ENCODE measurements around the gene TTC9B.
A peak's percentile ranks its signal among the peaks of the same experiment; 100 is the strongest.

TTC9B gene

DNA sequence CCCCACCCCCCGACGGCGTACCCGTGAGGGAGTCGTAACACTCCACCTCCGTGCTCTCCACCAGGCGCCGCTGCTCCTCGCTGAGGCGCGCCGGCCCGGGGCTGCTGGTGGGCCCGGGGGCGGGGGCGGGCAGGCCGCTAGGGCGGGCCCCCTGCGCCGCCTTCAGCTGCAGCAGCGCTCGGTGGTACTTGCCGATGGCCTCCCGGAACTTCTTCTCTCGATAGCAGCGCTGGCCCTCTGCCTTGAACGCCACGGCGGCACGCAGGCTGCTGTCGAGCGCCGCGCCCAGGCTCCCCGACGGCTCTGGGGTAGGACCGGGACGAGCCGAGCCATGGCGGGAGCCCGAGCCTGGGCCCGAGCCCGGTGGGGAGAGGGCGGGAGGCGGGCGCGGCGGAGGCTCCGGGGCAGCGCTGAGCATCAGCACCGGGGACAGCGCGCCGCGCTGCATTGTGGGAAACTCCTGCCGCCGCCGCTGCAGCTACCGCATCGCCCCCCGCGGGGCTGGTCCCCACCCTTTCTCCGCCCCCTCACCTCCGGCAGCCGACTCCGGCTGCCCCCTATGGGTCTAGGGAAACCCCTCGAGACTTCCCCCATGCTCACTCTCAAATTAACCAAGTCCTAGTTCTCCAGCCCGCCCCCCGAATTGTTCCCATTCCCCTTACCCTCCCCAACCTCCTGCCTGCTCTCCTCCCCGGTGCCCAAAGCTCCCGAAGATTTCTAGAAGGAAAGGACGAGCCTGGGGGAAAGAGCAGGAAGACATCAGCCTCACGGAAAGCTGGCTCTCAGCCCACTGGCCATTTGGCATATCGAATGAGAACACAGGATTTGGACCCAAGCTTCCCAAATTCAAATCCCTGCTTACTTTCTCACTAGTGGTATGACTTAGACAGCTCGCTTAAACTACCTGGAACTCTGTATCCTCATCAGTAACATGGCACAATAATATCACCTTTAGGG lies at the start of gene TTC9B:
Gene TTC9B (minus strand): TSS at position 451 of the 957 bp plus-strand sequence. CDS start 3 bp downstream, at position 448.
- no peak for DNase-seq (ENCODE audit: low spot score)

DNA sequence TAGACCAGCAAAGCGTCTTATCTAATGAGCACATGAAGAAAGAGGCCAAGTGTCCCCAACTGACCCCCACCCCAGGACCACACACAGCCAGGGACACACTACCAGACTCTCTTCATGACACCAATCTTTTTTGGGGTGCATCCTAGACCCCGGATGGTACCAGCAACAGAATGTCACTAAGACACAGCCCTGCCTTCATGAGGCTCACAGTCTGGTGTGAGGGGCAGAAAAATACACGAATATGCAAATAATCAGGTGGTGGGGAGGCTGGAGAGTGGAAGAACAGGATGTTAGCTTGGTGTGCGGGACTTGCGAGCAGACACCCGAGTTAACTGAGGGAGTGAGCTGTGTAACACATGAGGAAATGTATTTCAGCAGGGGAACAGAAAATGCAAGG lies 49.4 kb upstream of the TTC9B start:
- no peak for DNase-seq (ENCODE audit: low spot score)

DNA sequence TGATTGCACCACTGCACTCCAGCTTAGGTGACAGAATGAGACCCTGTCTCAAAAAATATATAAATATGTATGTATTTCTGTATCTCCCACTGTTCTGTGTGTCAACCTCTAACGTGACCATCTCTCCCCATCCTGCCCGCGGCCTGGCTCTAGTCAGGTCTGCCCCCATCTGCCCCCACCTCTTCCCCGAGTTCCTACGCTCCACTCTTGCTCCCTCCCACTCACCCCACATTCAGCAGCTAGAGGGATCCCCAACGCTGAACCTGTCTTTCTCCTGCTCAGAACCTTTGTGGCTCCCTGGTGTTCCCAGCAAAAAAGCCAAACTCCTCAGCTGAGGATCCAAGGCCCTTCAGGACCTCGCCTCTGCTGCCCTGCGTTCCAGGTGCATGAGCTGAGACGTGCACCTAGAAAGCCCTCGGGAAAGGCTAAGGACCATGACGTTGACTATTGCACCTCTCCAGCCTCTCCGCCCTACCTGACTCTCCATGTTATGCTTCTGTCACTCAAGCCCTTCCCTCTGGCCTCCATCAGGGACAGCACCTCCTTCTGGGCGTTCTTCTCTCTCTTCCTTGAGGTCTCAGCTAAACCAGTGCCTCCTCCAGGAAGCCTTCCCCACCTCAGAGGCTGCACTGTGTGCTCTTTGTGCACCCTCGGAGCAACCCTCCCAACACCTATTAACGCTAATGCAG lies 48.9 kb upstream of the TTC9B start:
- no peak for DNase-seq (ENCODE audit: low spot score)

DNA sequence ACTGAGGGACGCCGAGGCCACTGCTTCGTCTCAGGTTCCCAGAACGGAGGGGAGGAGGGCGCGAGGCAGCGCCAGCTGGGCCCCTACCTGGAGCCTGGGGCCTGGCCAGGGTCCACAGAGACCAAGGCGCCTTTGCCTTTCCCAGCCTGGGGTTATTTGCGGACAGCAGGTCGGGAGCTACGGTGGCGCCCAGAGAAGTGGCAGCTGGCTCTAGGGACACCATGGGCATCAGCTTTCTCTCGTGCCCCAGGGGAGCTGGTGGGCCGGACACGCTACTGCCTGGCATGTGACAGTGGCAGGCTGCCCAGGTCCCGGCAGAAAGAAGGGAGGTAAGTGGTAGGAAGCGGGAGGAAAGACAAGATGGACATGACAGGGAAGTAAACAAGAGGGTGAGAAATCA lies 47.9 kb upstream of the TTC9B start:
- no peak for DNase-seq (ENCODE audit: low spot score)

DNA sequence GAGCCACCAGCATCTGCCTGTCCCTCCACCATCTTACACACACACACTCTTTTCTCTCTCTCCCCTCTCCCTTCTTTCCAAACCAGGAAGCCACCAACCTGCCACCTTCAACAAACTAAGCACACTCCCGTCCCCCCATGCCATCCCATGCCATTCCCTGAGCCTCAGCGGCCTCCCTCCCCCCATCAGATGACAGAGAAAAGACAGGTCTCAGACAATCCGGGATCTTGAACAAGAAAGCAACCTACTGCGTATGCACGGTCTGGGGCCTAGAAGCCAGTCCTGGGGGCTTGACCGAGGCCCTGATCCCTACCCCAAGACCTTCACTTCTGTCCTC lies 47.5 kb upstream of the TTC9B start:
- no peak for DNase-seq (ENCODE audit: low spot score)

DNA sequence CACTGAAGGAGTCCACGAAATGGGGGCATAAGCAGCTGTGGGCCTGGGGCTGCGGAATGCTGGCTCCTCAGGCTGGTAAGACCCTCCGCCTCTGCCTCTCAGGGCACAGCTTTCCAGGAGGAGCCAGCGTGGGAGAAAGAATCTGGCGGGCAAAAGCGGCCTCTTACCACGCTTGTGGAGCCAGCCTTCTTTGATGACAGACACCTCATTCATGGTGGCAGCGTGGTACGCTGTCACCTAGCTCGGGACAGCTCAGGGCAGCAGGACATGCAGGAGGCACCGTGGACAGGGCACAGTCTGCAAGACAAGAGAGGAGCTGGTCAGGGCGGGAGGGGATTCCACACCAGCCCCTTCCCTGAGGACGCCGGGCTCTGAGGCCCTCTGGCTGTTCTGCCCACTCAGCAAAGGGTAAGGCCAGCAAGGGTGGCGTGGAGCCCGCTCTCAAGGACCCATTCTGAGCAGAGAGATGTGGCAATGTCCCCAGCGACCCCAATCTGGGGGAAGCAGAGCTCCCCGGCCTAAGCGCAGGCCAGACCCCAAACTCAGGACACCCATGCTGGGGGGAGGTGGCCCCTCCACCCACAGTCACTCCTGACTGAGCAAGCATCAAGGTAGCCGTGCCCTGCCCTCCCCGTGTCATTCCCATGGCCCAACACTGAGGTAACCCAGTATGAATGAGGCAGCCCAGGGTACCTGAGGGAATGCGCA lies 47.0 kb upstream of the TTC9B start:
- DNase-seq (ENCODE audit: low spot score), result no peak

DNA sequence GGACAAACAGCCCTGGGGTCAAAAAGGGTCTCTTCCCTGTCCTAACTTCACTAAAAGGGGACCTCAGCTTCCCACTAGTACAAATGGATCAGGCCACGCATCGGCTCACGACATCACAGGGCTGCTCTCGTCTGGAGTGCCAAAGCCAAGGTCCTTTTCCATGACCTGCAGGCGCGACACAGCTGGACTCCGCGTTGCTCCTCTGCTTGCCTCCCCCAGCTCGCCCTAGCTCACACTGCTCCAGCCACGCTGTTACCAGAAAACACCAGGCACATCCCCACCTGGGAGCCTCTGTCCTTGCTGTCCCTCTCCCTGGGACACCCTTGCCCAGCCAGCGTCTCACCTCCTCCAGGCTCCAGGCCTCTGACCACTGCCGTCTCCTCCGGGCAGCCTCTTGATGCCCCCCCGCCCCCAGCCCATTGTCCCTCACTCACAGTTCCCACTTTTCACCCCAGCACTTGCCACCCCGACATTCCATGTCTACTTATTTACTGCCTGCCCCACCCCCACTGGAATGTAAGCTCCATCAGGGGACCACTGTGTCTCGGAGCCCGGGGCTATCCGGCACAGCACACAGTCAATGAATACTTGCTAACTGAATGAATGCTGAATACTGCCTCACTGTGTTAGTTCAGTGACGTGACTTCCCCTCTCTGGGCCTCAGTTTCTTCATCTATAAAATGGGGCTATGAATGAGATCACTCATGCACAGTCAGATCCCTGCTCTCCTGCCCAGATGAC lies 46.3 kb upstream of the TTC9B start:
- DNase-seq (ENCODE audit: low spot score), result no peak

DNA sequence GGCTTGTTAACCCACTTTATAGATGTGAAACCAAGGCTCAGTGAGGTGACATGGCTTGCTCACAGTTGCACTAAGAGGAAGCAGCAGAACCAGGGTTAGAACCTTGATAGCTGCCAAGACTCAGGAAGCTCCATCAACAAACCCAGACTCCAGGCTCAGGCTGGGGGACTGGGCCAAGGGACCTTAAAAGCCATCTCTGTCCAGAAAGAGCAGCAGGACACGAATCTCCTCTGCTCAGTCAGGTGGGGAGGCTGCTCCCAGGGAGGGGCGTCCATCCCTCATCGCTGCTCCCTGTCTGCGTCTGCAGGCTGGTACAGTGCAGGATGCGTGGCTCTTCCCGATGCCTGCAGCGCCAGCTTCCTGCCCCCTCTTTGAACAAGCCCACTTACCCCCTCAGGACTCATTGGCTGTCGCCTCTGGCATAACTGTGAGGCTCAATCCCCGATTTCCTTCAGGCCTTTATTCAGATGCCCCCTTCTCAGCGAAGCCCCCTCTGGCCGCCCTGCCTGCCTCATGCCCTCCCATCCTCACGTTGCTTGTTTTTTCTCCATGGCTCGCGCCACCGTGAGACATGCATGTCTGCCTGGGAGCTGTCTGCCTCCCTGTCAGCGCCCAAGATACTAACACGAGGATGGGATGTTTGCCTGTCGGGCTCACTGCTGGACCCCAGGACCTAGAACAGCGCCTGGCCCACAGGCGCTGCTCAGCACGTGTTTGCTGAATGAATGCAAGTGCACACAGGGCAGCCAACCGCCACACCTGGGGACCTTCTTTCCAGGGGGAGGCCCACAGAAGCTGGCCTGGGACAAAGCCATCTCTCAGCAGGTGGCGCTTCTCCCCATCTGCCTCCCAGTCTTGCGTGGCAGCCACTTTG lies 45.5 kb upstream of the TTC9B start:
- DNase-seq (ENCODE audit: low spot score), result no peak

DNA sequence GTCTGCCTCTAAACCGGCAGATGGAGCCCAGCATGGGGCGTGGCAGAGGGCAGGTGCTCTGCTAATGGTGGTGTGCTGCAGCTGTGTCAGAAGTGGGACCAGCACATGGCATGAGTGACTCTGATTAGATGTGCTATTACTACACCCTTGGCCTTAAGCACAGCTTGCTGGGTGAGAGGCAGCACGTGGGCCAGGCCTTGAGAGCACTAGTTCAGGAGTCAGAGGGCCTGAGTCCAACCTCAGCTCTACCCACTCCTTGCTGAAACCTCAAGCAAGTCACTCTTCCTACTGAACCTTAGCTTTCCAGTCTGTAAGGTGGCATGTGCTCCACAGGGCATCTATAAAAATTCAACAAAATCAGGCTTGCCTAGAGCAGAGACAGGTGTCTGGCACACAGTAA lies 44.2 kb upstream of the TTC9B start:
- no peak for DNase-seq (ENCODE audit: low spot score)

DNA sequence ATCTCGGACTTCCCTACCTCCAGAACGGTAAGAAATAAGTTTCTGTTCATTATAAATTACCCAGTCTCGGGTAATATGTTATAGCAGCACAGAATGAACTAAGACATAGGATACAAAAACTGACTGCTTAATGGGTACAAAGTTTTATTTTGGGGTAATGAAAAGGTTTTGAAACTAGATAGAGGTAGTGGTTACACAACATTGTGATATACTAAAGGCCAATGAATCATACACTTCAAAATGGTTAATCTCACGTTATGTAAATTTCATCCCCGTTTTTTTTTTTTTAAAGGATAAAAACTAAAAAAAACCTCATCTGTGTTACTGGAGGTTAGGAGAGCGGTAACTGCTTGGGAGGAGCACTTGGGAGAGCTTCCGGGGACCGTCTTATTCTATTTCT lies 43.4 kb upstream of the TTC9B start:
- no peak for DNase-seq (ENCODE audit: low spot score)

DNA sequence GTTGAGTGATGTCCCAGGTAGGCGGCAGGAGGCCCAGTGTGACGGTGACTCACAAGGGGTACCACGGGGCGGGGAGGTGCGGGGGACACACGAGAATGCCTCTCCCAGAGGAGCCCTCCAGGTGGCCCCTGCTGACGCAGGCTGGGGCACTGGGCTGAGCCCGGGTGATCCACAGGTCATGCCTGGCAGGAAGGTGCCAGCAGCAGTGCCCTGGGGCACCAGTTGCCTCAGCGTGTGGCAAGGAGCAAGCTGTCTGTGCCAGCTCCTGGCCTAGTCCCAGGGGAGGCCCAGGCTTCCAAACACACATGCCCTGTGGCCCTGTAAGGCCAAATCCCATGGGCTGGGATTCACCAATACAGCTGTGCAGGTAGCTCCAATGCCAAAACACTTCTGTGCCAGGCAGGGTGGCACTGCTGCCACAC lies 38.9 kb upstream of the TTC9B start:
- peak; percentile 41 for DNase-seq (ENCODE audit: low spot score)

DNA sequence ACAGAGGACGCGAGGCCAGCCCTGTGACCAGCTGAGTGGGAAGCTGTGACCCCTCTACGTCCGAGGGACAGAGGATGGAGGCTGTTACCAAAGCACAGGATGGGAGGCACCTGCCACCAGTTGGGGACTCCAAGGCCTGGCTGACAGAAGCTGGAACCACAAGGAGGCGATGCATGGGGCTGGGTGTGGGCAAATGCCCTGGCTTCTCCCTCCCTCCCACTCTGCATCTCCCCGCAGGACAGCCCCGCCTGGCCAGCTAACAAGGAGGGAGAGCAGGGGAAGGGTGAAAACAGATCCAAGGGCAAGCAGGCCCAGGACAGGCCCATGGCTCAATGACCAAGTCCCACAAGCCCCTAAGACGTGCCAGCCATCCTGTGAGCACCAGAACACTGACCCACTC lies 38.3 kb upstream of the TTC9B start:
- no peak for DNase-seq (ENCODE audit: low spot score)

DNA sequence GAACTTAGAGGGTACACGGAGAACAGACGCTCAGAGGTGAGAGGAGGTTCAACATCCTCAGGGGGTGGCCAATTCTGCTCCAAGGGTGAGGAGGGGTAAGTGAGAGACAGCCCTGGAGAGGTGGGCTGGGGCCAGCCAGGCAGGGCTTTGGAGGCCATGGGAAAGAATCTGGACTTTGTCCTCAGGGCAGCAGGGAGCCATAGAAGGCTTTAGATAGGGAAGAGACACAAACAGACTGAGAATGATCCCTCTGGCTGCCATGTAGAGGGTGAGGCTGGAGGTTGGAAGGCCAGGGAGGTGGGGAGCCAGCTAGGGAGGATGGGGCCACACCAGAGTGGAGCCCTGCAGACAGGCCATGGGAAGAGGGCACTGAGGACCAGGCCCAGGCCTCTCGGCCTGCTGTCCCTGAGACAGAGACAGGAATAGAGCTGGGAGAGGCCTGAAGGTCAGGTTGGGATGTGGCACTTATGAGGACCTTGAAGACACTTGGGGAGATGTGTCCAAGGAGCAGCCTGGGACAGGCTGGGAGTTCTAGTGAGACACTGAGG lies 37.5 kb upstream of the TTC9B start:
- no peak for DNase-seq (ENCODE audit: low spot score)

DNA sequence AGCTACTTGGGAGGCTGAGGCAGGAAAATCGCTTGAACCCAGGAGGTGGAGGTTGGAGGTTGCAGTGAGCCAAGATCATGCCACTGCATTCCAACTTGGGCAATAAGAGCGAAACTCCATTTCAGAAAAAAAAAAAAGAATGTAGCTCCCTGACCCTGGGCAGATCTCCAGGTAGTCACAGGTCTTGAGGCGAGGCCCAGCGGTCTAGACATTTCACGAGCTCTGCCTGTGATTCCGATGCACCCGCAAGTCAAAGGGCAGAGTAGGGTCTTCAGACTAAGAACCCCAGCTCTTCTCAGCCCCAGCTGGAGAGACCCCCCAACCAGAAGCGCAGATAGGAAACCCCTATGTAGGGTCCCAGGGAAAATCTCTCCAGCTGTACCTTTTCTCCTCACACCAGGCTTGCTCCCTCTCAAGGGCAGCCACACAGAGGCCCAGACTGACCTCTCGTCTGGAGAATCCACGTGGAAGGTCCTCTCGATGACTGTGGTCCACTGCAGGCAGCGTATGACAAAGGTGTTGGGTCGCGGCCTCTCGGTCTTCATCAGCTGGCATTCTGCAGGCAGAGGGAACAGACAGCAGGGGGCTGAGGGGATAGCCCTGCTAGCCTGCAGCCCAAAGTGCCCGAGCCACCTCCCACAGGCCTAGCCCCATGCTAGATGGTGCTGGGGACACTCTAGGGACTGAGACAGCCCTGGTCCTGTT lies 36.7 kb upstream of the TTC9B start:
- DNase-seq (ENCODE audit: low spot score), result no peak

DNA sequence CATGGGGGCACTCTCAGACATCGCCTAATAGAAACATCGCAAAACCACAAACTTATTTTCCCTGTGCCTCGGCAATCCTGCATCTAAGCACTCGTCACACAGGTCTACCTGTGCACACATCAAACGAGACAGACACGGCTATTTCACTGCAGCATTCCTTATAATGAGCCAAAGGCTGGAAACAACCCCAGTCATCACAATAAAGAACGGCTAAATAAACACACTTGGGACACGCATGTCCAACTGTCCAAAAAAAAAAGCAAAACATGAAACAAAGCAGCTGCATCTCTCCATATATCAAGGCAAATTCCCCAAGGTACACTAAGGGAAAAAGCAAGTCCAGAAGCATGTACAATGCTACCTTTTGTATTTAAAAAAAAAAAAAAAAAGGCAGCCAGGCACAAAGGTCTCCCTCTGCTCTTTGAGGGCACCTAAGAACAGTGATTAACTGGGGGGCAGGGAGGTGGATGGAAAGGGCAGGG lies 35.5 kb upstream of the TTC9B start:
- no peak for DNase-seq (ENCODE audit: low spot score)

DNA sequence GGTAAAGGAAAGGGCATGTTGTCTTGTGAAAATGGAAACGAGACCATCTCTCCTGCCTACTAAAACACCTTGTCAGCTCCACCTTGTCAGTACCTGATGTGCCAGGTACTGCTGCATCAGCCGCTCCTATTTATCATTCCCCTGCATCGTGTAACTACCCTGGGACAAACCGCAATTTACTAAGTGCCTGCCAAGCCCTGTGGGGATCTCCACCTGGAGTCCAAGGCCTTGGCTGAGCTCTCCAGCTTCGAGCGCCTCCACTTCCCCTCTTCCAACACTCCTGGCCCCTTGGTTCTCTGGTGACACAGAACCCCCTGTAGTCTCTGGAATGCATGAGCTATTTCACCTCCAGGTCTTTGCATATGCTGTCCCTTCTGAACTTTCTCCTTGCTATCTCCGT lies 34.2 kb upstream of the TTC9B start:
- no peak for DNase-seq (ENCODE audit: low spot score)

DNA sequence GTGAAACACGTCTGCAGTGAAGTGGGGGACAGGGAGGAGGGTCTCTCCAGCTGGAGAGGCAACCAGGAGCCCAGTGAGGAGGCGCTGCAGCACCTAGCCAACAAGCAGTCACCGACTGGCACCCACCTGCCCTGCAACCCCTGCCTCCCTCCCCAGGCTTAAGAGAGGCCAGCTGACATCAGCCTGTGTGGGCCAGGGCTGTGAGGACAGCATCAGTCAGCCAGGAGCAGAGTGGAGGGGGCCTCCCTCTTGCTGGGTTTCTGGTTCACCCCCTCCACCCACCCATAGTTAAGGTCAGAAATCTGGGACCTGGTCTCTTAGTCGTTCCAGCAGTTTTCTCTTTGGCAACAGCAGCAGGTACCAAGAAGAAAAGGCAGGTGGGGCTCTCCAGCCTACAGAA lies 33.8 kb upstream of the TTC9B start:
- no peak for DNase-seq (ENCODE audit: low spot score)

DNA sequence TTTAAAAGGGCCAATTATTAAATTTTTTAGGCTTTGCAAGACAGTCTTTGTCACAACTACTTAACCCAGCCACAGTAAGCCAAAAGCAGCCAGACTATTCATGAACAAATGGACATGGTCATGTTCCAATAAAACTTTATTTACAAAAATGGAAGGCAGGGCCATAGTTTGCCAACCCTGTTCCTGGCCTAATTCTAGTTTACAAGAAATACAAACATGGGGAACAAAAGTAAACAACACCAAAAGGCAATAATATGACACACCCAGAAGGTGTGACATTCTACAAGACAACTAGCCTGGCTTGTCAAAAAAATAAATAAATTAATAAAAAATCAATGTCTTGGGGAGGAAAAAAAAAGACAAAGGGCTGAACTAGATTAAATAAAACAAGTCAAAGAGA lies 33.1 kb upstream of the TTC9B start:
- DNase-seq (ENCODE audit: low spot score), result no peak

DNA sequence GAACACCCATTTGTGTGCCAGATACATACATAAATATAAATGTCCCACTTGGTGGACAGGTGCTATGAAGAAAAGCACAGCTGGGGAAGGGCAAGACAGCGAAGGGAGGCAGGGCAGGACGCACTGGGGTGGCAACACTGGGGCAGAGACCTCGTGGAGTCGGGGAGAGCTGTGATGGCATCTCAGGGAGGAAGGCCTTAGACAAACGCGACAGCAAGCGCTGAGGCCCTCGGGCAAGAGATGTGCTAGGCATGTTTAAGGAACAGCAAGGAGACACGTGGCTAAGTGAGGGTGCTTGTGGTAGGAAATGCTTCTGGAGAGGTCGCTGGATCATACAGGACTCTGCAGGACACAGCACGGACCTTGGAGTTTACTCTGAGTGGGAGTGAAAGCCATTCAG lies 31.6 kb upstream of the TTC9B start:
- no peak for DNase-seq (ENCODE audit: low spot score)

DNA sequence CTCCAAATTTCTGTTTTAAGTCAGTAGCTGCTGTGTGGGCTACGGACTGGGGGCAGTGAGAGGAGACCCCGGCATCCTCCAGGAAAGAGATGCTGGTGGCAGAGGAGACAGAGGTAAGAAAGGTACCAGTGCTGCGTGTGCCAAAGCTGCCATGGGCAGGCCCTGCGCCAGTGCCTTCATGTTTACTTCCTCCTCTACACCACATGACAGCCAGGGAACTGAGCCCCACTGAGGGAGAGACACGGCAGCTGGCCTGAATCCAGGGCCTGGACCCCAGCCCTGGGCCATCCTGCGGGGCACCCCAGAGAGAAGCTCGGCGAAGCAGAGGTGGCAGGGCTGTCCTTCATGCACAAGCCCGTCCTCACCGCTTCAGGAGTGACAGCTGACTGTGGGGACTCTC lies 31.0 kb upstream of the TTC9B start:
- no peak for DNase-seq (ENCODE audit: low spot score)
